Measurements from ENCODE around the gene CREBBP.
A peak's percentile ranks its signal among the peaks of the same experiment; 100 is the strongest.
"Not testable (repeated sequence)": the region's sequence is repeated elsewhere in the genome, so short reads cannot be mapped to it uniquely, and the experiment has no call there.

CREBBP gene

DNA sequence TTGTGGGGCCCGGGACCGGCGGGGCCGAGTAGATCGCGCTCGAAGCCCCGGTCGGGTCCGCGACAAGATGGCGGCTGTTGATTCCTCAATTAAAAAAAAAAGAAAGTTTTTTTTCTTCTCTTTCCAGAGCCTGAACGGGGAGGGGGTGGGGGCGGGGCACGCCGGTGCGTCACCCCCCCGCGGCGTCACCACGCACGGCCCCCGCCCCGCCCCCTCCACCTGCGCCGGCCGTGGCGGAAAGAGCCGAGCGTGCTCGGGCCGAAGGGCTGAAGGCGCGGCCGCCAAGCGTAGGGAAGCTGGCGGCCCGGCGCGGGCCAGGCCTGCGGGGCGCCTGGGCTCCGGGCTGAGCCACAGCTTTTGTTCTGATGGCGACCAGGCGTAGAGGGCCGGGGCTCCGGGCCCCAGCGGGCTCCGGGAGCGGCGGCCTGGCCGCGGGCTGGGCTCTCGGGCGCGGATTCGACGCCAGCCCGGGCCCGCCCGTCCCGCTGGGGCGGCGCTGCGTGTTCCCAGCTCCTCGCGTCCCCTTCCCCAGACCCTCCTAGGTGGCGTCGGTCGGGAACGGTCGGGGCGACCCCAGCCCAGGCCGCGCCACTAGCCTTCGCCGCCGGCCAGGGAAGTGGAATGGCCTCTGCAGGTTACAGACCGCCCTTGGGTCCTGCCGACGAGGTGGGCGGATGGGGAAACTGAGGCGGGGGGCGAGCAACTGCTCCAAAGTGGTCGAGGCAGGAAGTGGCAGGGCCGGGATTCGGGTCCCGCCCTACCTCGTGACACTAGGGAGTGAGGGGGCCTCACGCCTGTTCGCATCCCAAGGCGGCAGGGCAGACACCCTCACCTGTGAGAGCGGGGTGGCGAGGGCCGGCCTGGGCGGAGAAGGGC, at the start of gene CREBBP:
CREBBP (minus strand) TSS at position 91 of the 876 bp plus-strand sequence. CDS start 797 bp downstream, outside the sequence.
- peak; percentile 89 for DNase-seq (ENCODE audit: low read depth)

DNA sequence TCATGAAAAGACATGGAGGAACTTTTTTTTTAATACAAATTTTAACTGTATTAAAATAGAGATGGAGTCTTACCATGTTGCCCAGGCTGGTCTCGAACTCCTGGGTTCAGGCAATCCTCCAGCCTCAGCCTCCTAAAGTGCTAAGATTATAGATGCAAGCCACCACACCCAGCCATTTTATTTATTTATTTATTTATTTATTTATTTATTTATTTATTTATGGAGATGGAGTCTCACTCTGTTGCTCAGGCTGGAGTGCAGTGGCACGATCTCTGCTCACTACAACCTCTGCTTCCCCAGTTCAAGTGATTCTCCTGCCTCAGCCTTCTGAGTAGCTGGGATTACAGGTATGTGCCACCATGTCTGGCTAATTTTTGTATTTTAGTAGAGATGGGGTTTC, 46.6 kb upstream of the CREBBP start:
- DNase-seq (ENCODE audit: low read depth): not testable (repeated sequence)

DNA sequence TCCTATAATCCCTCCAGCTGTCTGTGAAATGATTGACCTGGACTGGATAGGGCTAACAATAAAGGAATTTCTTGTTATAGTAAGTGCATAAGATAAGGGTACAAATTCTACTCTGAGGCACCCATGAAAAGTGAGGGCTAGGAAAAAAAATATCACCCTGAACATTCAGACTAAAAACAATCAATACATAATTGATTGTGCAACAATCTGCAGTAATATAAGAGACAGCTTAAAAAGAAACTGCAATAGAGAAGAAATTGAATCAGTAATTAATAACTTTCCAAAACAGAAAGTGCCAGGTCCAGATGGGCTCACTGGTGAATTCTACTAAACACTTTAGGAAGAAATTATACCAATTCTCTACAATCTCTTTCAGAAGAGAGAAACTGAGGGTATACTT, 44.2 kb upstream of the CREBBP start:
- DNase-seq (ENCODE audit: low read depth): no peak

DNA sequence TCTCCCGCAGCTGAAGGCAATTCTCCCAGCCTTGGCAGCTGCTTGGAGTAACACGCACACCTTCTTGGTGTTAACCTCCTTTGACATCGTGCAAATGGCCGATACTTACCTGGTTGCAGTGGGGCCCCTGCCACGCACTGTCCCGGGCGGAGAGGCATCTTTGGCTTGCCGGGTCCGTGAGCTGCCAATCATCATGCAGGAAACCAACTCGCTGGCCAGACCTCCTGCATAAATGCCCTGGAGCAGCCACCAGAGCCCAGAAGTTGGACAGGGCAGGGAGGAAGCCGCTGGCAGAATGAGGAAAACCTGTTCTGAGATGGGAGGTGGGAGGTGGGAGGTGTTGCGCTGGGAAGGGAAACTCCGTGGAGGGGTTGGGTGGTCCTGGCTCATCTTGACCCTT, 41.7 kb upstream of the CREBBP start:
- DNase-seq (ENCODE audit: low read depth): no peak

DNA sequence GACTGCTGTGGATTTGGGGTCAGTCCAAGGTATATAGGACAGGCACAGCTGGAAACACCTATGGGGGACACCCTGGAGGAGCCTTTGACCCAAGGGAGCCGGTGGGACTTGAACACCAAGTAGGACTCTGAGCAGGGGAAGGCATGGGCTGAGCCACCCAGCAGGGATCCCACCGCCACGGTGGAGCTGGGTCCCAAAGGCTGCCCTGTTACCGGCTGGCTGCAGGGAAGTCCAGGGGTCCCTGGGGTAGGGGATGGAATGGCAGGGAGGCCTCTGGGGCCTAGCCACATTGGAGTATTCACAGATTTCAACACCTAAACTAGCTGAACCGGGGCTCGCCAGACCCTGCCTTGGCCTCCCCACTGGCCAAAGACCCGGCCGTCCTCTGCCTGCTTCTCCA, 39.7 kb upstream of the CREBBP start:
- no peak for DNase-seq (ENCODE audit: low read depth)

DNA sequence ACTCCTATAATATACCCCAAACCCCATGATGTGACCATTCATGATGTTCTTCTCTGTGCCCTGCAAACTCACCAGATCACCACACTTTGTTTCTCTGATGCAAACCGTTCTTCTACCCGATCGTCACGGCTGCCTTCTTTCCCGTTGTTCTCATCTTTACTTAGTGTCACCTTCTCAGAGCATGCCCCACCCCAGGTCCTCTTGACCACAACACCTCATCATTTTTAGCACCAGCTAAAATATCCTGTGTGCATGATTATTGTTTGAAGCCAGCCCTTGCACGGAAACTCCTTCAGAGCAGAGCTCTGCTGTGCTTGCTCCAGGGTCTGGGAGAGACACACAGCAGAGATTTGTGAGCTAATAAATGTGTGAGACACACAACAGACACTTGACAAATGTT, 38.9 kb upstream of the CREBBP start:
- no peak for DNase-seq (ENCODE audit: low read depth)

DNA sequence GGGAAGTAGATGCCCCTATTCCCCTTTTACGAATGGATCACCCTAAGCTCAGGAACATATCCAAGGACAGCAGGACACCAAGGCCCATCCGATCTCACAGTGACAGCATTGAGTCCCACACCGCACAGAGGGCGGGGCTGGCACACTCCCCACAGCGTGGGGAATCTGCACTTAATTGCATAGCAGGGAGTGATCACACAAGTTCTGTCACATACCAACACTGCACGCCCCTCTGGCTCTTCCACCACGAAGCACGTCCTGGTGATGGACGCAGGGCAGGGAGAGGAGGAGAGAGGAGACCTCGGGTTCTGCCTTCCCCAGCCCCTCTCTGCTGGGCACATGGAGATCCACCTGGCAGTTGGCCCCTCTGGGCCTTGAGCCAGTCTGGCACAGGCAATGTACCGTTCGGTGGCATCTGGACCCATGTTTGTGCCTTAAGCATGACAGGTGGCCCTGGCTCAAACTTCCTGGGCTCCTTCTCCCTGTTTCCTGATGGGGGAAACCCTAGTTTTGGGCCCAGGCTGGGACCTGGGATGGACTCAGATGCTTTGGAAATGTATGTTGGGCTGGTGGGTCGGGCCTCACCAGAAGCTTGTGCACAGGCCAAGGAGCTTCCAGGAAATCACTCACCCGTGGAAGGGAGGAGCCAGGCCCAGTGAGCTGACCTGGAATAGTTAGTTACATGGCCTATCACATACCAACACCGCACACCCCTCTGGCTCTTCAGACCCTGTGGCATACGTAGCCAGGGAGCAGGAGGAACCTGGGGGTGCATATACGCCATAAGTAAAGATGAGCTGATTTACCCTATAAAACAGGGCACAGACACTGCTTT, 35.1 kb upstream of the CREBBP start:
- no peak for DNase-seq (ENCODE audit: low read depth)

DNA sequence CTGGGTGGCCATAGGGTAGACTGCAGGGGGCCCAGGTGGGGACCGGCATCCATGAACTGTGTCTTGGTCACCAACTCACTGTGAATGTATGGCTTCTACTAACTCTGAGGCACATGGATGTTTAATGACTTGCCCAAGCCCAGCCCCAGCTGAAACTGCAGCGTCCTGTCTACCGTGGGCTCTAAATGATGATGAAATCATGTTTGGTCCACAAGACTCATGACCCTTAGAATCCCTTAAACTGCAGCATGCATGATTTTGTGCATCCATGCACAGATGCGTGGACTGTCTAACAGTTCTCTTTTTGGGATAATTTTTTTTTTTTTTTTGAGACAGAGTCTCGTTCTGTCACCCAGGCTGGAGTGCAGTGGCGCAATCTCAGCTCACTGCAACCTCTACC, 32.4 kb upstream of the CREBBP start:
- DNase-seq (ENCODE audit: low read depth): no peak

DNA sequence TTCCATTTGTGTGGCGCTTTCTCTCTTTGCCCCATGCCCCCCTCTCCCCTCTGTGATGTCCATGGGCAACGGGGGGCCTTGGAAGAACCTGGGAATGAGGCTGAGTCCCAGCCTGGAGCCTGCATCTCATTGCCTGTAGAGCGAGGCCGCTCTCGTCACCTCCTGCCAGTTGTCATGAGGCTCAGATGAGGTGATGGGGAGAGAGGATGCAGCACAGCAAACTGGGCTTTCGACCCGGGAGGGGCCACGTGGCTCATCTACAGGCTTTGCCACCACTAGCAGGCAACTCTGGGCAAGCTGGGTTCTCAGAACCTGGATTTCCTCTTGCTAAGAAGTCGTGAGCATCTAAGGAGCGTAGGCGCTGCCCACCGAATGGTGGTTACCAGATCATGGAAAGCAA, 31.9 kb upstream of the CREBBP start:
- DNase-seq (ENCODE audit: low read depth): no peak

DNA sequence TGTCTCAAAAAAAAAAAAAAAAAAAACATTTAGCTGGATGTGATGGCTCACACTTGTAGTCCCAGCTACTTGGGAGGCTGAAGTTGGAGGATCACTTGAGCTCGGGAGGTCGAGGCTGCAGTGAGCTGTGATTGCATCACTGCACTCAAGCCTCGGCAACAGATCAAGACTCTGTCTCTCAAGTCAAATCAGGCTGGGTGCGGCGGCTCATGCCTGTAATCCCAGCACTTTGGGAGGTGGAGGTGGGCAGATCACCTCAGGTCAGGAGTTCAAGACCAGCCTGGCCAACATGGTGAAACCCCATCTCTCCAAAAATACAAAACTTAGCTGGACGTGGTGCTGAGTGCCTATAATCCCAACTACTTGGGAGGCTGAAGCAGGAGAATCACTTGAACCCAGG, 31.2 kb upstream of the CREBBP start:
- not testable (repeated sequence) for DNase-seq (ENCODE audit: low read depth)

DNA sequence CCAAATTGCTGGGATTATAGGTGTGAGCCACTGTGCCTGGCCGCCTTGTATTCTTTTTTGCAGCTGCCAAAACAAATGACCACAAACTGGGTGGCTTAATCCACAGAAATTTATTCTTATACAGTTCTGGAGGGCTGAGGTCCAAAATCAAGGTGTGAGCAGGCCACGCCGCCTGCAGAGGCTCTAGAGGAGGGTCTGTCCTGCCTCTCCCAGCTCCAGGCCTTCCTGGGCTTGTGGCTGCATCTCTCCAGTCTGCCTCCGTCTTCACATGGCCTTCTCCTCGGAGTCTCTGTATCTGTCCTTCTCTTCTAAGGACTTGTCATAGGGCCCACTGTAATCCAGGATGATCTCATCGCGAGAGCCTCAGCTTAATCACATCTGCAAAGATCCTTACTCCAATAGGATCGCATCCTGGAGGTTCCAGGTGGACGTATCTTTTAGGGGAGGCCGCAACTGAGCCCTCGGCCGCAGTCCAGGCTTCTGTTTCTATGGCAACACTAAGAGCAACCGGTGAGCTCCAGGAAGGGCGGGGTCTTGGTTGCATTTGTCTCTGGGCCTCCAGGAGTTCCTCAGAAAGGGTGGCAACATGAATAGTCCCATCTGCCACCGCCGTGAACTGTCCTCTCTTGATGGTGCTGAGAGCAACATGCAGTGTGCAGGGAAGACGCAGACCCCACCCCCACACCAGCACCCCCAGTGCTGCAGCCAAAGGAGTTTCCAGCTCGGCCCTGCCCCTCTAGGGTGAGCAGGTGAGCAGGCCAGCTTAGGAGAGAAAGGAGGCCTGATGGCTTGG, 29.5 kb upstream of the CREBBP start:
- no peak for DNase-seq (ENCODE audit: low read depth)

DNA sequence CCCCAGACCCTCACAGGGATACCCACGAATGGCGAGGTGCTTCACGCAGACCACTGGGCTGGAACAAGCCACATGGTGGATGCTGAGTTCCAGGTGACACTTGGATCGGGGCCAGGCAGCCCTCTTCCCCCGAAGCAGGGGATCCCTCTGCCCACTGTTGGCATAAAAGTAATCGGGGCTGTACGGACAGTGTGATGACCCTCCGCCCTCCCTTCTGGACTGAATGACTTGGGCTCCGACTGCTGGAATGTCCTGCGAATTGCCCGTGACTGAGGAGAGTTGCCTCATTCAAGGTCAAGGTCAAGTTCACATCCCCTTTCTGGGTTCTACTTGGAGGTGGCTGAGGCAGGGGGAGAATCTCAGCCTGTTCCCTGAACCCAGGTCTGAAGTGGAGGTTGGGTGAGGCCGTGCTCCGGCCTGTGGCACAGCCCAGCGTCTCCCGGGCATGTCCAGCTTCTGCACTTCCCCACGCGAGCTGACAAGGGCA, 28.5 kb upstream of the CREBBP start:
- no peak for DNase-seq (ENCODE audit: low read depth)

DNA sequence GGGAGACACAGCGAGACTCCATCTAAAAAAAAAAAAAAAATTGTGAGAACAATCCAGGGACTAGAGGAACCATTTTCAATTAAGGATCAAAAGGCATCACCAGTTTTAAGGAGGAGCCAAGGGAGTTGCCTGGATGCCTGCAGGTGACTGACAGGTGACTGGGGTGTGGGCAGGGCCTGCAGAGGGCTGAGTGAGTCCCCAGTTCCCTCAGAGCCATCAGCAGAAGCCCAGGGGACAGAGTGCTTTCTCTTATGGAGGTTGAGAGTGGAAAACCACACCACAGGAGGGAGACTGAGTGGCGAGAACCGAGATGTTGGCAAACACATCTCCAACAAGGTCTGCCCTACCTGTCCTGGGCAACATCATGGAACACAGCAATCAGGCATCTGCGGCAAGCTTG, 27.1 kb upstream of the CREBBP start:
- no peak for DNase-seq (ENCODE audit: low read depth)

DNA sequence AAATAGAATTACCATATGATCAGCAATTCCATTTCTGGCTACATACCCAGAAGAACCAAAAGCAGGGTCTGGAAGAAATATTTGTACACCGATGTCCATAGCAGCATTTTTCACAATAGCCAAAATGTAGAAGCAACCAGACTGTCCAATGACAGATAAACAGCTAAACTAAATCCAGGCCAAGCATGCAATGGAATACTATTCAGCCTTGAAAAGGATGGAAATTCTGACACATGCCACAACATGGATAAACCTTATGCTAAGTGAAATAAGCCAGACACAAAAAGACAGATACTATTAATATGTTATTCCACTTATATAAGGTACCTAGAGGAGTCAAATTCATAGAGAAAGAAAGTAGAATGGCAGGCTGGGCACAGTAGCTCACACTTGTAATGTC, 25.9 kb upstream of the CREBBP start:
- no peak for DNase-seq (ENCODE audit: low read depth)

DNA sequence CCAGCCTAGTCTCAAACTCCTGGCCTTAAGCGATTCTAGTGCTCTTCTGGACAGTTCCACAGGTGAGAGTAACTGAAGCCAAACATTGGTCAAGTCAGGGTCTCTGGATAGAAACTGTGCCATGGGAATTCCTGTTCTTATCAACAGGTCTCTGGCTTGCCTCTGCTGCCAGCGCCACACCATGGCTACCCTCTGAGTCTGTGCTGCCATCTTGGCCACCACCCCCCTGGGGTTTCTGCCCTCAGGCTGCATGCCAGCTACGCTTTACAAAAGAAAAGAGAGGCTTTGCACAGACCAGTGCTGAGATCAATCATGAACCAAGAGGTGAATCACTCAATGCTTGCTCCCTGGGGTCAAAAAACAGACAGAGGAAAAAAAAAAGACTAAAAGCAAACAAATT, 24.4 kb upstream of the CREBBP start:
- DNase-seq (ENCODE audit: low read depth): no peak

DNA sequence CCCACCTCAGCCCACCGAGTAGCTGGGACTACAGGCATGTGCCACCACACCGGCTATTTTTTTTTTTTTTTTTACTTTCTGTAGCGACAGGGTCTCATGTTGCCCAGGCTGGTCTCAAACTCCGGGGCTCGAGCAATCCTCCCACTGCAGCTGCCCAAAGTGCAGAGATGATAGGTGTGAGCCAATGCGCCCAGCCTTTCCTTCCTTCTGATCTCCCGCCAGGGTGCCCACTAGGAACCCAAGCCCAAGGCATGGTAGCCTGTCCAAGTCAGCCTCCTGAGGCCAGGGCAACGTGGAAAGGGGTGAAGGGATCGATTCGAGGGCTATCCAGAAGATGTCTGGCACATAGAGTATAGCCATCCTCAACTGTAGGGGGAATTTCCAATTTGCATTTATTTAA, 9.6 kb upstream of the CREBBP start:
- DNase-seq (ENCODE audit: low read depth): no peak

DNA sequence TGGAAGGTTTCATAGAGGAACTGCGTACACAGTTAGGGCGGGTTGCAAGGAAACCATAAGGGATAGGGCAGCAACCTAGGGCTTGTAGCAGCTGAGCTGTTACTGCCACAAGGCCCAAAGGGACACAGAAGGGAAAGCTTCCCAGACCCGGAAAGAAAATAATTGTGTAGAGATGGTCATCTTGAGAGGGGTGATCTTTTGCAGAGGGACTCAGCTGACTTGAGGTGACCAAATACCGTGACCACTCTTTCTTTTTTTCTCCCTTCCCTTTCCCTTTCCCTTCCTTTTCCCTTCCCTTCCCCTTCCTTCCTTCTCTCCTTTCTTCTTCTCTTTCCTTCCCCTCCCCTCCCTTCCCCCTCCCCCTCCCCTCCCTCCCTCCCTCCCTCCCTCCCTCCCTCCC, 8.5 kb upstream of the CREBBP start:
- no peak for DNase-seq (ENCODE audit: low read depth)

DNA sequence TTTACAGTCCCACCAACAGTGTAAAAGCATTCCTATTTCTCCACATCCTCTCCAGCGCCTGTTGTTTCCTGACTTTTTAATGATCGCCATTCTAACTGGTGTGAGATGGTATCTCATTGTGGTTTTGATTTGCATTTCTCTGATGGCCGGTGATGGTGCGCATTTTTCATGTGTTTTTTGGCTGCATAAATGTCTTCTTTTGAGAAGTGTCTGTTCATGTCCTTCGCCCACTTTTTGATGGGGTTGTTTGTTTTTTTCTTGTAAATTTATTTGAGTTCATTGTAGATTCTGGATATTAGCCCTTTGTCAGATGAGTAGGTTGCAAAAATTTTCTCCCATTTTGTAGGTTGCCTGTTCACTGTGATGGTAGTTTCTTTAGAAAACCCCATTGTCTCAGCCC, 5.5 kb upstream of the CREBBP start:
- not testable (repeated sequence) for DNase-seq (ENCODE audit: low read depth)

DNA sequence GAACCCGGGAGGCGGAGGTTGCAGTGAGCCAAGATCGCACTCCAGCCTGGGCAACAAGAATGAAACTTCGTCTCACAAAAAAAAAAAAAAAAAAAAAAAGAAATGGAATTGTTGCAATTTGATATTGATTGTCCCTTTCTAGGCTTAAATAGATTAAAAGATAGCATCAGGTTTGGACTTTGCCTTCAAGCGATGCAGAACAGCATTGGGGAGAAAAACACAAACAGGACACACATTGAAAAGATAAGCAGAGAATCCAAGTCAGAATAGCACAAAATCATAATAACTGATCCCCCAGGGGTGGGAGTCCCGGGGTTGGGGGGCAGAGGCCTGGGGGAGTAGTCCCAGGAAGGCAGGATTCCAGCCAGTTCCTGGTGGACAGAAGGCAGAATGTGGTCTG, 3.9 kb upstream of the CREBBP start:
- no peak for DNase-seq (ENCODE audit: low read depth)

DNA sequence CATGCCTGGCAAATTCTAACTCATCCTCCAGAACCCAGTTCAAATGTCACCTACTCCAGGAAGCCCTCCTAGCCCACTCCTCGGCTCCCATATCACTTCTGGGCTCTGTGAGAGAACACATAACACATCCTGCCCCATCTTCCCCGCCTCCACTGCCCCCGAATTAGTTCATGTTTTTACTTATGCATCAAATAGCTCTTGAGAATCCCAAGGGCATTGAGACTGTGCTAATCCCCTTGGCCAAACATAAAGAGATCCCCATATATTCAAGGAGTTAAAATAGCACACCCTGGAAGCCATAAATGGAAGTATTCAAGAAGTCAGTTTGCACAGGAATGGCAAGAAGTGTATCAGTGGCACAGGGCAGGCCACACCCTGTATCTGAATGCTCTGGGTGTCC, 2.0 kb upstream of the CREBBP start:
- no peak for DNase-seq (ENCODE audit: low read depth)

DNA sequence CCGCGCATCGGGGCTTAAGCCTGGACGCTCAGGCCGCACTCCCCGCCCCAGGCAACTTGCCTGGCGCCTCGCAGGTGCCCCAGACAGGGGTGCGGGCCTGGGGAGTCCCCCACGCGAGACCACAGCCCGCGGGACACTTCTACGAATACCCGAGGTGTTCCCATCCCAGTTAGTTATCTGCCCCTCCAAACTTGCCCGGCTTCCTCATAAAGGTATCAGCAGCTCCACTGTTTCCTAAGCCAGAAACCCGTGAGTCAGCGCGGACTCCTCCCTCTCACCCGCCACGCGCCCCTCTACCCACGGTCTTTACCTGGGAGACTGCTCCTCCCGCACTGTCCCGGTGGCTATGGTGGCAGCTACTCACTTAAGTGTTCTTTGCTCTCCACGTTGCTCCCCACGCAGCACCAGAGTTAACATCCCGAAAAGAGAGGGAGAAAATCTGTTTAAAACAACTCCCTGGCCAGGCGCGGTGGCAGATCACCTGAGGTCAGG, 1.0 kb upstream of the CREBBP start:
- DNase-seq (ENCODE audit: low read depth): no peak

All from fibroblast of gingiva (primary cell).